Ishikawa (cell line): Measurements from ENCODE around the gene PRR16.

Source experiments
- CEBPB ChIP-seq: IDR thresholded peaks from 2 replicates; pipeline ENCODE4 v1.6.1; 2012
- EP300 ChIP-seq: IDR thresholded peaks from 2 replicates; pipeline ENCODE4 v1.6.1; 2012; ENCODE audit warnings: borderline replicate concordance
- TAF1 ChIP-seq: IDR thresholded peaks from 2 replicates; pipeline ENCODE4 v1.6.1; 2012; ENCODE audit warnings: low read depth, mild to moderate bottlenecking
- YY1 ChIP-seq: IDR thresholded peaks from 2 replicates; pipeline ENCODE4 v1.6.1; 2012; ENCODE audit warnings: low read depth

- TF ChIP-seq EP300 (no peak), TAF1 (no peak), CEBPB (no peak), YY1 (no peak)
These were observed 228.2 kb downstream of the PRR16 start for GRCh38 chr5:120692325-120692724.
